IMR-90 (cell line): ENCODE measurements around the gene TBC1D22B. TPM values are rescaled to one million over a fixed set of nuclear protein-coding genes. Genes with fewer than 3 reads are reported as not detected.

Experiments used
- ATAC-seq: fragments of 200-7000 bp; cut with Tn5 transposase; 2 replicates; pipeline ENCODE4 v1.9.1; 2020; ENCODE audit warnings: low read depth, mild to moderate bottlenecking, moderate library complexity
- BruUV-seq: library from RNA; stranded (reverse); fragments of 400-500 nt; replicated peaks from 2 replicates; lab custom pipeline; 2021; lab: Mats Ljungman, UMichigan
- CTCF ChIA-PET: fragments of 300-600 bp; formaldehyde crosslinking; extraction: SDS; loops from one replicate; lab custom pipeline; 2021; ENCODE audit warnings: antibody characterized with exemption; lab: Yijun Ruan, JAX
- POLR2A ChIA-PET: fragments of 300-600 bp; sonication (Branson Sonifier 250); formaldehyde crosslinking; loops from one replicate; lab custom pipeline; 2022; ENCODE audit warnings: antibody characterized with exemption; ENCODE audit not compliant: unreplicated experiment; lab: Charles Lee
- DNase-seq: peaks from one replicate; pipeline ENCODE4 v3.0.0; 2013
- H2AFZ ChIP-seq: replicated peaks from 2 replicates; pipeline ENCODE3; 2013; ENCODE audit warnings: low read length, mild to moderate bottlenecking; ENCODE audit not compliant: poor library complexity
- H2AK5ac ChIP-seq: 2 replicates; pipeline ENCODE4 v1.6.1; 2013; ENCODE audit warnings: low read depth, low read length, inconsistent platforms
- H2AK9ac ChIP-seq: replicated peaks from 2 replicates; pipeline ENCODE3; 2013; ENCODE audit warnings: mild to moderate bottlenecking, low read depth, low read length, moderate library complexity; ENCODE audit not compliant: poor library complexity
- H2BK120ac ChIP-seq: 2 replicates; pipeline ENCODE4 v1.6.1; 2013; ENCODE audit warnings: low read depth, low read length, inconsistent platforms
- H2BK15ac ChIP-seq: 3 replicates; pipeline ENCODE4 v1.6.1; 2013; ENCODE audit warnings: low read depth, low read length, inconsistent platforms
- H2BK20ac ChIP-seq: 2 replicates; pipeline ENCODE4 v1.6.1; 2013; ENCODE audit warnings: low read depth, mild to moderate bottlenecking, inconsistent platforms, low read length, moderate library complexity
- H2BK5ac ChIP-seq: 2 replicates; pipeline ENCODE4 v1.6.1; 2013; ENCODE audit warnings: mild to moderate bottlenecking, low read depth, low read length, inconsistent platforms; ENCODE audit not compliant: poor library complexity, severe bottlenecking
- H3K14ac ChIP-seq: replicated peaks from 2 replicates; pipeline ENCODE4 v1.6.1; 2013; ENCODE audit warnings: low read depth, low read length, inconsistent platforms
- H3K18ac ChIP-seq: 2 replicates; pipeline ENCODE4 v1.6.1; 2013; ENCODE audit warnings: low read depth, low read length, control low read depth
- H3K23ac ChIP-seq: 2 replicates; pipeline ENCODE4 v1.6.1; 2013; ENCODE audit warnings: low read depth, low read length, inconsistent platforms
- H3K27ac ChIP-seq: 2 replicates; pipeline ENCODE4 v1.5.1; 2013; ENCODE audit warnings: mild to moderate bottlenecking, control low read depth, low read length; ENCODE audit not compliant: insufficient read depth
- H3K27me3 ChIP-seq: 2 replicates; pipeline ENCODE4 v1.6.1; 2013; ENCODE audit warnings: low read length; ENCODE audit not compliant: control insufficient read depth, insufficient read depth
- H3K36me3 ChIP-seq: 2 replicates; pipeline ENCODE4 v1.6.1; 2013; ENCODE audit warnings: low read length, mixed read lengths; ENCODE audit not compliant: control insufficient read depth, insufficient read depth
- H3K4ac ChIP-seq: 2 replicates; pipeline ENCODE4 v1.6.1; 2013; ENCODE audit warnings: low read depth, low read length, inconsistent platforms
- H3K4me1 ChIP-seq: 2 replicates; pipeline ENCODE4 v1.6.1; 2013; ENCODE audit warnings: low read length, mixed read lengths; ENCODE audit not compliant: control insufficient read depth, insufficient read depth
- H3K4me2 ChIP-seq: 2 replicates; pipeline ENCODE4 v1.6.1; 2013; ENCODE audit warnings: low read depth, mild to moderate bottlenecking, control low read depth, low read length, moderate library complexity
- H3K4me3 ChIP-seq: 2 replicates; pipeline ENCODE4 v1.5.1; 2013; ENCODE audit warnings: low read depth, mild to moderate bottlenecking, control low read depth, low read length, moderate library complexity; ENCODE audit not compliant: insufficient read depth
- H3K56ac ChIP-seq: 2 replicates; pipeline ENCODE4 v1.6.1; 2013; ENCODE audit warnings: low read length, inconsistent platforms; ENCODE audit not compliant: insufficient read depth; ENCODE audit errors: extremely low read depth
- H3K79me1 ChIP-seq, 2 experiments: 2 replicates each; pipeline ENCODE4 v1.6.1; 2013; ENCODE audit warnings: low read length in 2 of 2, inconsistent platforms in 1 of 2, low read depth in 1 of 2
- H3K9ac ChIP-seq: 2 replicates; pipeline ENCODE4 v1.6.1; 2013; ENCODE audit warnings: low read depth, low read length, control low read depth
- H3K9me1 ChIP-seq: 2 replicates; pipeline ENCODE4 v1.6.1; 2013; ENCODE audit warnings: low read length, inconsistent platforms; ENCODE audit not compliant: insufficient read depth
- H3K9me3 ChIP-seq: 2 replicates; pipeline ENCODE4 v1.6.1; 2013; ENCODE audit warnings: low read length; ENCODE audit not compliant: control insufficient read depth, insufficient read depth
- H4K20me1 ChIP-seq: 2 replicates; pipeline ENCODE4 v1.6.1; 2013; ENCODE audit warnings: low read length, inconsistent platforms; ENCODE audit not compliant: insufficient read depth
- H4K5ac ChIP-seq: 2 replicates; pipeline ENCODE4 v1.6.1; 2013; ENCODE audit warnings: mild to moderate bottlenecking, low read depth, low read length, control low read depth
- H4K8ac ChIP-seq, 2 experiments: 2 replicates each; pipeline ENCODE4 v1.6.1; 2013; ENCODE audit warnings: low read depth in 2 of 2, low read length in 2 of 2, control low read depth in 1 of 2, inconsistent platforms in 1 of 2
- H4K91ac ChIP-seq: 2 replicates; pipeline ENCODE4 v1.6.1; 2013; ENCODE audit warnings: low read depth, low read length, inconsistent platforms; ENCODE audit not compliant: insufficient read depth
- RAD21 ChIP-seq: IDR thresholded peaks from 2 replicates; pipeline ENCODE4 v1.6.1; 2012; ENCODE audit warnings: low read length, improper control_type of control experiment
- WGBS, 2 experiments: methylation state at CpG; one replicate each; pipeline versions ENCODE4 v1.1.5 to v1.1.7; 2013; ENCODE audit warnings: missing lambda C conversion rate in 2 of 2; ENCODE audit not compliant: insufficient read length in 1 of 2; ENCODE audit errors: extremely low coverage in 2 of 2; 5-methylcytosine and 5-hydroxymethylcytosine counted together
- dilution Hi-C: fragments of 300-500 bp; cut with HindIII; formaldehyde crosslinking; loops from one replicate; pipeline ENCODE4 v1.14.3; 2018; ENCODE audit warnings: low sequenced_read_pairs; ENCODE audit not compliant: unreplicated experiment
- in situ Hi-C: fragments of 300-500 bp; cut with MboI; formaldehyde crosslinking; loops from 3 replicates; pipeline ENCODE4 v1.14.3; 2019; ENCODE audit warnings: low sequenced_read_pairs, inconsistent platforms, mixed read lengths
- intact Hi-C: fragments of 100-400 bp; cut with micrococcal nuclease; formaldehyde crosslinking; loops from 2 replicates; pipeline ENCODE4 v1.10.0; 2022
- polyA plus RNA-seq, 3 experiments: library from polyadenylated mRNA; depleted of rRNA; stranded (reverse); fragments of >200 nt; gene quantifications; 2 replicates each; pipeline ENCODE4 v1.2.3, GENCODE V29; 2012; ENCODE audit warnings: low replicate concordance in 1 of 3
- total RNA-seq: library from RNA; depleted of rRNA; stranded (reverse); fragments of >200 nt; gene quantifications from 2 replicates; pipeline ENCODE4 v1.2.3, GENCODE V29; 2012

Gene TBC1D22B
- total and polyA plus RNA-seq, 2 of the 4 experiments (the other 2 are of a cell fraction) = 6.6 to 7.5 TPM

DNA sequence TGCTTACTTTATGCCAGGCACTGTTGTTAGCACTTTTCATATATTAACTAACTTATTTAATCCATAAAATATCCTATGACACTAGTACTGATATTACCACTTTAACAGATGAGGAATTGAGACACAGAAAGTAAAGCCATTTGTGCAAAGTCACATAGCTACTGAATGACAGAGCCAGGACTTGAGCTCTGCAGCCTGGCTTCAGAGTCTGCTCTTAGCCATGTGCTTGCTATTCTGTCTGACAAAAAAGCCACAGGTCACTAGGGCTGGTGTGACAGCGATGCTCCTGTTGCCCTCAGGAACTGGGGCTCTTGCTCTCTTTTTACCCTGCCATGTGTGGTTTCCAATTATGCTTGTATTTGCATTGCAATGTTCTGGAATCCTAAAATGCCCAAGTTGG, 51.5 kb downstream of the TBC1D22B start:
- Histone ChIP-seq H3K9me3 (no peaks in the 10 kb centered on the region), H3K4me3 (no peak overlapping the region), H3K4me2 (no peak overlapping the region), H4K8ac (no peak overlapping the region), H3K56ac (no peak overlapping the region), H2AK9ac (no peak overlapping the region), H3K18ac (no peak overlapping the region), H3K9ac (no peak overlapping the region), H2AK5ac (no peak overlapping the region; the same call in 1 of the 2 replicates), H2BK5ac (no peak overlapping the region), H2AFZ (no peak overlapping the region), H3K23ac (no peak overlapping the region; the same call in 1 of the 2 replicates), H4K20me1 (peaks cover 9% of the 10 kb centered on the region; the same call in 1 of the 2 replicates), H3K4me1 (peaks cover 18% of the 10 kb centered on the region), H4K5ac (no peak overlapping the region), H2BK15ac (no peak overlapping the region), H3K14ac (no peak overlapping the region), H2BK20ac (no peak overlapping the region), H3K36me3 (peaks cover 27% of the 10 kb centered on the region), H3K27ac (no peak overlapping the region), H2BK120ac (no peak overlapping the region), H3K9me1 (peaks cover 17% of the 10 kb centered on the region), H3K79me1 (peaks cover 0 to 11% of the 10 kb centered on the region in 2 experiments; a peak in 2 of 4 replicates), H3K4ac (no peak overlapping the region), H3K27me3 (no peaks in the 10 kb centered on the region), H4K91ac (no peak overlapping the region)
- no peak for TF ChIP-seq RAD21
- WGBS, 2 experiments = no CpG with 5 or more reads among the region's 1 CpG
- POLR2A ChIA-PET = no interaction called here
- BruUV-seq = no TSS peak
- ATAC-seq = no peak
- intact Hi-C loops = loop anchor here (2.0 kb wide), 1 partner anchor 52 kb away; the partner anchor contains the start of gene TBC1D22B
- dilution Hi-C loops = no loop called here
- in situ Hi-C loops = no loop called here
- DNase-seq = no peak
- CTCF ChIA-PET = interaction anchor here (0.6 kb wide), 1 partner anchor 434 kb away, joined by 3 read pairs; no protein-coding TSS in a partner anchor
